GM21360 (cell line): ENCODE data around the gene WDR64.
"Not testable (repeated sequence)": the region's sequence is repeated elsewhere in the genome, so short reads cannot be mapped to it uniquely, and the experiment has no call there.

Experiments
- ATAC-seq: cut with Tn5 transposase; IDR thresholded peaks from one replicate; pipeline ENCODE4 v1.9.1; 2021; ENCODE audit warnings: mild to moderate bottlenecking, moderate library complexity; ENCODE audit not compliant: unreplicated experiment

WDR64 gene

GRCh38 chr1:241735493-241735926 is 83.4 kb downstream of the WDR64 start:
- ATAC-seq = not testable (repeated sequence)

DNA sequence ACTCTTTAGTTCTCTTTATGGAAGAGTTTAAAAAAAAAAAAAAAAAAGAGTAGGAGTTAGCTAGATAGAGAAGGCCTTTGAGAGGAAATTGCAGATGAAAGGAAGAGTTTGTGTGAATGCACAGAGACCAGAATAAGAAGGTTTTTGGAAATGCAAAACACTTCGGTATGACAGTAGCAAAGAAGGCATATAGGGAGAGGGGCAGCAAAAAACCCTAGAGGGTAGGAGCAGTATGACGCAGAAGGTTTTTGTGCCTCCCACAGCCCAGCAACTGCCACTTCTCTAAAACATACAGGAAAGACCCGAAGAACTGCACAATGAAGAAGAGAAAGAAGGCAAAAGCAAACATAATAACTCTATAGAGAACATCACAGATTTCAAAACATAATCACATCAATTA is 84.3 kb downstream of the WDR64 start:
- no peak for ATAC-seq

GRCh38 chr1:241738284-241739078 is 86.4 kb downstream of the WDR64 start:
- ATAC-seq = no peak

GRCh38 chr1:241742084-241742483 is 90.0 kb downstream of the WDR64 start:
- no peak for ATAC-seq

- no peak for ATAC-seq
These were observed 92.5 kb downstream of the WDR64 start for GRCh38 chr1:241744591-241744990.

GRCh38 chr1:241747992-241748391 is 95.9 kb downstream of the WDR64 start:
- ATAC-seq = no peak

- ATAC-seq = no peak
These were observed 97.2 kb downstream of the WDR64 start for GRCh38 chr1:241749041-241749944.

DNA sequence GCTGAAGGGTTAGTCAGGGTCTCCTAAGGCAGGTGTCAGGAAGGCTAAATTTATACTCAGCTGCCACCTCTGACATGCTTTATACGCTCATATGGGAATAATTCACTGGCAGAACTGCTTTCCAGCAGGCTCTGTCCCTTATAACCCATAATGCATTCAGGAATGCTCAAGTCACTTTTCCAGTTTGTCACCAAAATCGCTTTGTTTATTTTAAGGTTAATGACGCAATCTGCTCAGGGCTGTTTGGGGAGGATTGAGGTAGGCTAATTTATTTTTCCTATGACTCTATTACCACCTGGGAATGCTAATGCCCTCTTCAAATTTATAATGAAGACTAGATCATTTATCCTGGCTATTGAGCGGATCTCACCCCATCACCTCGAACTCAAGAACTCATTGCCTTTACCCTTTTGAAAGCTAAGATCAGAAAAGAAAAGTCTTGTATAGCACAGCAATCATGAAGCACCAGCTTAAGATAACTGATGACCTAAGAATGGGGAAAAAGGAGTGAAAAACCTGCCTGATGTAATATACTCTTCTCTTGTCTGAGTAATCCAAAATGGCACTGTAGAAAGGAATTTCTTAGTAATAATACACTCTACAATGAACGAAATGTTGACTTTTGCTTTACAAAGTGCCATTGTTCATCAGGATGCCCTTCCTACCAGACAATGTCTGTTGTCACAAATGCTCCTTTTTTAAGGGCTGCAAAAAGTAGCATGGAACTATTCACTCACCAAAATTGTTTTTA is 98.0 kb downstream of the WDR64 start:
- ATAC-seq = no peak

GRCh38 chr1:241751524-241751923 is 99.4 kb downstream of the WDR64 start:
- ATAC-seq = no peak

- no peak for ATAC-seq
These were observed 110.7 kb downstream of the WDR64 start for GRCh38 chr1:241762713-241763339.

DNA sequence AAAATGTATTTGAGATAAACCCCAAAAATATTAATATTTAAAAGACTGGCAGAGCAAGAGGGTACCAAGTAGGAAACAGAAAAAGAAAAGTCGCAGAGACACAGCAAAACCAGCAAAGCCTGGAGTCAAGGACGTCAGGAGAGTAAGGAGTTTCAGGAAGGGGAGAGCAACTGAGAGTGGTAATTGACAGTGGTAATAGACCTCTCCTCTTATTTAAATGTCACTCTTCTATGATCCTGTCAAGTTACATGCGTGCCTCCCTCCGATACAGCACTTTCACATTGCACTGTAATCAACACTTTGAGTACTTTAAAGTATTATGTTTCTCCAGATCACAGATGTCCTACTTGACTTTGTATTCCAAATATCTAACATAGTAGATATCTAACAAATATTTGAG is 113.3 kb downstream of the WDR64 start:
- no peak for ATAC-seq

DNA sequence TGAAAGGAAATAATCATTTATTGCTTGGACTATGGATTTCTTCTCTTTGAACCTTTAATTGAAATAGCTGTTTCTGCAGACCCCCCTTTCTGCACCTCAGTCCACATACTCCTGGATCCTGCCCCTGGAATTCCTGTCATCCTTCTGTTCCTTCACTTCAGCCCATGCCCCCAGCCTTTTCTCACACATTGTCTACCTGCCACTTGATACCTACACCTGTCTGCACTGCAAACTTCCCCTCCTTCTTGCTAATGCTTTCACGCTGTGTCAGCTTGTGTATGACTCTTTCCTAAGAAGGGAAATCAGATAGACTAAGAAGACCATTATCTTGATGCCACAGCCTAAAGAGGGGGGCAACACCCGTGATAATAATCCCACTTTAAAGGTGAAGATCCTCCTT is 115.7 kb downstream of the WDR64 start:
- no peak for ATAC-seq

DNA sequence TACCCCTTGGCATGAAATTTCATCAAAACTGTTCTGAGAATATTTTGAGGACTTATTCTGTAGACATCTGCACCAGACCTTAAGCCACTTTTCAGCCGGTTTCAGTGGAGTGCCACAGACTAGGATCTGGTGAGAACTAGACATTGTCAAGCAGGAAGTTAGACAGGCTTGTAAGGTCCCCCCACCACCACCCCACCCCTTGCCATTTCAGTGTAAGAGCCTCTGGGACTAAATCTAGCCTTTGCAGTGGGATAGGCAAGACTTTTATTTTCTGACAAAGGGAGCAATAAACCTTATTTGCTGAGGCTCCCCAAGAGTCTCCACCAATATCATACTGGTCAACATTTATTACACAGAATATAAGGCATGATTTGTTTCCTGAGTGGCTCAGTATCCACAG is 118.0 kb downstream of the WDR64 start:
- peak; percentile 69 for ATAC-seq

DNA sequence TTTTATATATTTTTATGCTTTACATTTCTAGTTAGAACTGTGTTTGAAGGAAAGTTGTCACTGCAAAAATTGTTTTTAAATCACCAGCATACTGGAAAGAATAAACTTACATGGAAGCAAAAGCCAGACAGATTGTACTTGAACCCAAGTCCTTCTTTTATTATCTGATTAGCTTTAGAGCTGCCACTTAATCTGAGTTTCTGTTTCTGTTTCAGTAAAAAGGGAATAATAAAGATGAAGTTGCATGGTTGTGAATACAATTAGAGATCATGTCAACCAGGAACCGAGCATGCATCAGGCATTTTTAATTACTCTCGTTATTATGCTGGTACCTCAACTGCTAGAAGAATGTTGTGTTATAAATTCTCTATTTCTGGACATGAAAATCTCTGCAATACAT is 119.0 kb downstream of the WDR64 start:
- no peak for ATAC-seq

DNA sequence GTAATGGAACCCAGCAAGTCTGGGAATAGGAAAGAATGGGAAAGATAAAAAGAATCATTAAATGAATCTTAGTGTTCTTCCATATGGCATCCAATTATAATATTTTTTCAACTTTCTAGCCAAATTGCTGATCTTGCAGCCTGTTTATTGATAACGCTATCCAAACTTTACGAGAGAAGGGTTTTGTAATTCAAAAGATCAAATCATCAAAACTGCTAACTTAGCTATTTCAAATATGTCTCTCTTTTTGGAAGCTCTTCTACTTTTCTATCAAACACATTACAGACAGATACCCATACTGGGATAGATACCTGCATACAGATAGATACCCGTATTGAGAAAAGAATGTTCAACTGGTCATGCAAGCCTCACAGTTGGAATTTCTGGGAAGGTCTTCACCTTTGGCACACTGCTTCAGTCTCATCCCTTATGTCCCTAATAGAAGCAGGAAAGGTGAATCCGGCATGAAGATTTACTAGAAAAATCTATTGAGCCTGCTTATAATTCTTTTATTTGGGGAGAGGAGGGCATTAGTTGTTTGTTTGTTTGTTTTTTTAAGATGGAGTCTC is 120.9 kb downstream of the WDR64 start:
- no peak for ATAC-seq

DNA sequence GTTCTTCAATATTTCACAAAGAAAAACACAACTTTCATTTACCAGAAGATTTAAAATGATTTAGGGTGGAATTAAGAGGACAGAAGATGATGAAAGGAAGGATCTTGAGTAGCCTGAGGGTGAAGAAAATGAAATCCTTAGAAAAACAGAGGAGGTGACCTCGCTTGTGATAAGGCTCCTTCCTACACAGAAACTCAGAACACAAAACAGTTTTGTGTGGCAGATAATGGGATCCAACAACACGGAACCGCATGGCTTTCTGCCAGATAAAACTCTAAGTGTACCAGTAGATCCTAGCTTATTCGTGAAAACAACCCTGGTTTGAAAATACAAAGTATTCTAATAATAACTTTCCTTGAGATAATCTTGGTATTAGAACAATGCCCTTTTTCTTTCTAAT is 121.9 kb downstream of the WDR64 start:
- ATAC-seq = no peak

- no peak for ATAC-seq
These were observed 122.9 kb downstream of the WDR64 start for GRCh38 chr1:241775021-241775420.

DNA sequence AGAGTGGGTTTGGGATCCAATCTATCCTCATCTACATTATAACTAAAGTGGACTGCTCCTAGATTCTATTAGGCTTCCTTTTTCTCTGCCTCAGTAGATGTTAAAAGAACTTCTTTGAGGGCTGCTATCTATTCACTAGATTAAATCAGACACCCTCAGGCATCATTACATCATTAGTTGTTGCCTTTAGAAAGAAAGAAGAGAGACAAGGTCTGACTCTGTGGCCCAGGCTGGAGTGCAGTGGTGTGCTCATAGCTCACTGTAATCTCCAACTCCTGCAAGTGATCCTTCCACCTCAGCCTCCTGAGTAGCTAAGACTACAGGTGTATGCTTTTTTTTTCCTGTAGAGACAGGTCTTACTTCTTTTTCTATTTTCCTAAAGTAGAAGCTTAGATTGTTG is 124.8 kb downstream of the WDR64 start:
- no peak for ATAC-seq

DNA sequence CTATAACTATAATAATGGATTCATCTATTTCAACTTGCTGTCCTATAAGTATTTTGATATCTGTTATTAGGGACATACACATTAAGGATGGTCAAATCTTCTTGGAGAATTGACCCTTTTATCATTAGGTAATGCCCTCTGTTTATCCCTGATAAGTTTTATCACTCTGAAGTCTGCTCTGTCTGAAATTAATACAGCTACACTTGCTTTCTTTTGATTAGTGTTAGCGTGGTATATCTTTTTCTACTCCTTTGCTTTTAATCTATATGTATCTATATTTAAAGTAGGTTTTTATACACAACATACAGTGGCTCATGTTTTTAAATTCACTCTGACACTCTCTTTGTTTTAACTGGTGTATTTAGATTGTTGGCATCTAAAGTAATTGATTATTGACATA is 126.0 kb downstream of the WDR64 start:
- ATAC-seq = no peak

- no peak for ATAC-seq
These were observed 127.8 kb downstream of the WDR64 start for GRCh38 chr1:241779897-241780296.
